K562 (cell line): ENCODE measurements around the gene PTH1R. TPM values are rescaled to one million over a fixed set of nuclear protein-coding genes. Genes with fewer than 3 reads are reported as not detected.

Experiments used
- ATAC-seq: fragments of 200-7000 bp; cut with Tn5 transposase; 3 replicates; pipeline ENCODE4 v1.9.1; 2020; ENCODE audit warnings: moderate library complexity
- BruUV-seq: library from RNA; stranded (reverse); fragments of 400-500 nt; replicated peaks from 2 replicates; lab custom pipeline; 2021; lab: Mats Ljungman, UMichigan
- CTCF ChIA-PET: fragments of 300-600 bp; formaldehyde crosslinking; extraction: SDS; loops from one replicate; lab custom pipeline; 2021; ENCODE audit warnings: low intra/inter-chr PET ratio; lab: Yijun Ruan, JAX
- POLR2A ChIA-PET: fragments of 300-600, 350-650 bp; sonication (Branson Sonifier 250); formaldehyde crosslinking; extraction: SDS; loops from one replicate; lab custom pipeline; 2021; ENCODE audit warnings: antibody characterized with exemption, inconsistent platforms; lab: Yijun Ruan, JAX
- DNase-seq, 4 experiments: peaks; one replicate each; pipeline versions ENCODE4 v3.0.0 to v3.0.0-alpha.2; 2011 to 2018; ENCODE audit warnings: low spot score in 3 of 4, mixed read lengths in 3 of 4; ENCODE audit errors: extremely low read depth in 1 of 4
- FAIRE-seq: peaks from 2 replicates; lab custom pipeline; 2011; peaks lifted over from hg19 to GRCh38; lab: Jason Lieb, UNC
- H2AFZ ChIP-seq: 2 replicates; pipeline ENCODE4 v1.6.0; 2011; ENCODE audit warnings: low read depth, low read length, control low read depth, inconsistent platforms
- H3K27ac ChIP-seq: fragments of 200-600 bp; 3 replicates; pipeline ENCODE4 v1.8.0; 2011; ENCODE audit warnings: low read depth, mild to moderate bottlenecking, control low read depth, inconsistent platforms, low read length, moderate library complexity, mixed read lengths; ENCODE audit errors: extremely low read depth
- H3K27me3 ChIP-seq, 2 experiments: fragments of 300-600 bp in 1 of 2; 2 replicates in 1 of 2; 3 replicates in 1 of 2; pipeline versions ENCODE4 v1.6.0 to v1.8.0; 2011; ENCODE audit warnings: inconsistent platforms in 2 of 2, low read length in 2 of 2, mild to moderate bottlenecking in 1 of 2, mixed read lengths in 1 of 2, moderate library complexity in 1 of 2; ENCODE audit not compliant: control insufficient read depth in 2 of 2, insufficient read depth in 2 of 2
- H3K36me3 ChIP-seq: fragments of 300-600 bp; 3 replicates; pipeline ENCODE4 v1.8.0; 2011; ENCODE audit warnings: mild to moderate bottlenecking, low read length, inconsistent platforms; ENCODE audit not compliant: control insufficient read depth, insufficient read depth
- H3K4me1 ChIP-seq, 2 experiments: fragments of 200-600 bp in 1 of 2; replicated peaks in 1 of 2; 2 replicates in 1 of 2; 3 replicates in 1 of 2; pipeline versions ENCODE4 v1.5.1 to v1.8.0; 2011; ENCODE audit warnings: inconsistent platforms in 2 of 2, low read length in 2 of 2, mild to moderate bottlenecking in 1 of 2, mixed read lengths in 1 of 2, moderate library complexity in 1 of 2; ENCODE audit not compliant: control insufficient read depth in 2 of 2, insufficient read depth in 2 of 2
- H3K4me2 ChIP-seq: 2 replicates; pipeline ENCODE4 v1.6.1; 2011; ENCODE audit warnings: low read length, control low read depth, inconsistent platforms, mixed read lengths; ENCODE audit not compliant: insufficient read depth
- H3K4me3 ChIP-seq: fragments of 200-600 bp; sonication (generic), shearing (Covaris generic); 2 replicates; pipeline ENCODE4 v1.5.1; 2016; ENCODE audit warnings: control low read depth, inconsistent platforms
- H3K79me2 ChIP-seq: fragments of 200-600 bp; 3 replicates; pipeline ENCODE4 v1.8.0; 2011; ENCODE audit warnings: low read length, inconsistent platforms; ENCODE audit not compliant: control insufficient read depth, insufficient read depth
- H3K9ac ChIP-seq, 2 experiments: 2 replicates each; pipeline versions ENCODE4 v1.6.0 to v1.6.1; 2011; ENCODE audit warnings: low read depth in 2 of 2, low read length in 2 of 2, control low read depth in 1 of 2, inconsistent platforms in 1 of 2, mild to moderate bottlenecking in 1 of 2, mixed read lengths in 1 of 2; ENCODE audit not compliant: insufficient read depth in 1 of 2
- H3K9me1 ChIP-seq: one replicate; pipeline ENCODE4 v1.6.0; 2011; ENCODE audit warnings: inconsistent platforms, mild to moderate bottlenecking, low read length, moderate library complexity; ENCODE audit not compliant: control insufficient read depth, insufficient read depth
- H3K9me3 ChIP-seq: replicated peaks from 2 replicates; pipeline ENCODE4 v1.5.1; 2011; ENCODE audit warnings: low read depth, low read length, inconsistent platforms; ENCODE audit not compliant: control insufficient read depth, insufficient read depth
- H4K20me1 ChIP-seq: replicated peaks from 2 replicates; pipeline ENCODE4 v1.6.1; 2011; ENCODE audit warnings: low read length, inconsistent platforms, mixed read lengths; ENCODE audit not compliant: control insufficient read depth, insufficient read depth
- AFF4 ChIP-seq: sonication (generic); formaldehyde crosslinking; IDR thresholded peaks from 2 replicates; pipeline ENCODE4 v1.8.0; 2023; ENCODE audit warnings: mild to moderate bottlenecking, missing genetic modification reagents
- CREB1 ChIP-seq, 2 experiments: sonication (generic) in 1 of 2; formaldehyde crosslinking in 1 of 2; IDR thresholded peaks; 2 replicates each; pipeline versions ENCODE4 v1.6.1 to v1.8.0; 2012 to 2022; ENCODE audit warnings: inconsistent platforms in 1 of 2, mild to moderate bottlenecking in 1 of 2, missing genetic modification reagents in 1 of 2, moderate library complexity in 1 of 2
- CXXC5 ChIP-seq: fragments of 250-450 bp; sonication (Bioruptor Pico); IDR thresholded peaks from 2 replicates; pipeline ENCODE4 v1.8.0; 2022; ENCODE audit warnings: inconsistent platforms, mild to moderate bottlenecking, moderate library complexity
- E2F5 ChIP-seq: sonication (generic); formaldehyde crosslinking; IDR thresholded peaks from 2 replicates; pipeline ENCODE4 v1.8.0; 2022; ENCODE audit warnings: mild to moderate bottlenecking, missing genetic modification reagents
- E2F6 ChIP-seq, 2 experiments: IDR thresholded peaks; 2 replicates each; pipeline ENCODE4 v1.6.1; 2011; ENCODE audit warnings: borderline replicate concordance in 1 of 2, control low read depth in 1 of 2, low read depth in 1 of 2, low read length in 1 of 2, mild to moderate bottlenecking in 1 of 2, mixed read lengths in 1 of 2, moderate library complexity in 1 of 2; ENCODE audit not compliant: insufficient read depth in 1 of 2, insufficient read length in 1 of 2, poor library complexity in 1 of 2, severe bottlenecking in 1 of 2; ENCODE audit errors: extremely low read depth in 1 of 2
- HDAC1 ChIP-seq, 2 experiments: fragments of 450-650 bp; IDR thresholded peaks; 2 replicates each; pipeline ENCODE4 v1.6.1; 2016 to 2017; ENCODE audit warnings: inconsistent platforms in 1 of 2, mild to moderate bottlenecking in 1 of 2, moderate library complexity in 1 of 2
- ILK ChIP-seq: fragments of 450-650 bp; IDR thresholded peaks from 2 replicates; pipeline ENCODE4 v1.6.1; 2016; ENCODE audit warnings: missing genetic modification characterization, low read depth, mild to moderate bottlenecking, missing compliant biosample characterization, moderate library complexity, borderline replicate concordance
- MCM2 ChIP-seq: fragments of 450-650 bp; IDR thresholded peaks from 2 replicates; pipeline ENCODE4 v1.6.1; 2017; ENCODE audit warnings: low read depth, mild to moderate bottlenecking
- SMAD4 ChIP-seq: fragments of 250-450 bp; sonication (Bioruptor Pico); conservative IDR thresholded peaks from 2 replicates; pipeline ENCODE4 v1.8.0; 2021; ENCODE audit warnings: inconsistent platforms, mild to moderate bottlenecking, moderate library complexity
- WGBS: fragments of 100-300 bp; shearing (Covaris generic); methylation state at CpG from one replicate; pipeline ENCODE4 v1.1.6; 2016; ENCODE audit warnings: low coverage, mixed read lengths; ENCODE audit not compliant: insufficient coverage; ENCODE audit errors: missing lambda C conversion rate; 5-methylcytosine and 5-hydroxymethylcytosine counted together
- in situ Hi-C: fragments of 300-500 bp; cut with MboI; formaldehyde crosslinking; loops from 4 replicates; pipeline ENCODE4 v1.15.0; 2018; ENCODE audit warnings: inconsistent platforms, mixed read lengths
- intact Hi-C: fragments of 100-400 bp; cut with micrococcal nuclease; formaldehyde crosslinking; loops from 2 replicates; pipeline ENCODE4 v1.14.2; 2022
- polyA plus RNA-seq, 8 experiments: library from polyadenylated mRNA; depleted of rRNA in 4 of 8; stranded (reverse) in 5 of 8; unstranded in 3 of 8; fragments of >200 nt; fragmentation: Nextera tagmentation in 2 of 8; fragmentation: Illumina TruSeq in 1 of 8; extraction: Ambion mirVana in 2 of 8; extraction: Trizol in 1 of 8; gene quantifications; 2 replicates each; pipeline versions ENCODE4 v1.2.1 to v1.2.3, GENCODE V29; 2011 to 2014; ENCODE audit warnings: inconsistent platforms in 1 of 8, missing spikeins in 1 of 8
- total RNA-seq, 7 experiments: library from RNA; depleted of rRNA in 6 of 7; stranded (reverse); fragments of >200 nt in 6 of 7; fragmentation: Illumina TruSeq in 2 of 7; extraction: Trizol in 2 of 7; gene quantifications; 2 replicates each; pipeline versions ENCODE4 v1.2.1 to v1.2.3, GENCODE V29; 2011 to 2021; ENCODE audit warnings: low replicate concordance in 1 of 7

The PTH1R gene
- total and polyA plus RNA-seq, 9 of the 15 experiments (the other 6 are each of a cell fraction or from before 2014, with no cell fraction given): not detected

GRCh38 chr3:46845860-46846623 is 31.5 kb upstream of the PTH1R start:
- H3K9ac ChIP-seq: peak overlapping the region; percentile 39 to 90; a peak in 3 of 4 replicates
- ChIA-PET POLR2A (interaction anchor here (0.6 to 0.7 kb wide), 2 partner anchors 14 to 699 kb away, joined by 3 read pairs; no protein-coding TSS in a partner anchor), CTCF (interaction anchor here (0.6 to 1.1 kb wide), 2 partner anchors 48 to 155 kb away, joined by 3 to 5 read pairs; no protein-coding TSS in a partner anchor)
- 0 out of 2 replicates have a peak, but pooled peaks cover 3% of the 10 kb centered on the region for H4K20me1 ChIP-seq
- no peak overlapping the region for H3K27ac ChIP-seq
- DNase-seq: peak; percentile 67 to 94 (median 86)
- no peaks in the 10 kb centered on the region for H3K9me1 ChIP-seq
- FAIRE-seq: peak; percentile 40
- intact Hi-C loops: loop anchor here (5.0 kb wide), 1 partner anchor 51 kb away; no protein-coding TSS in a partner anchor
- H3K4me2 ChIP-seq: peak overlapping the region; percentile 51
- H2AFZ ChIP-seq: peak overlapping the region; percentile 86
- peaks cover 11 to 17% of the 10 kb centered on the region in 2 experiments for H3K4me1 ChIP-seq
- no peaks in the 10 kb centered on the region for H3K36me3 ChIP-seq
- WGBS: 5% methylated on average over 48 of the region's 53 CpGs
- H3K27me3 ChIP-seq: peaks cover 5 to 38% of the 10 kb centered on the region in 2 experiments; a peak in 4 of 5 replicates
- peak overlapping the region; percentile 21; the same call in 1 of the 2 replicates for H3K4me3 ChIP-seq
- no TSS peak for BruUV-seq
- no peaks in the 10 kb centered on the region for H3K79me2 ChIP-seq
- ATAC-seq: peak; percentile 92
- H3K9me3 ChIP-seq: no peaks in the 10 kb centered on the region
- in situ Hi-C loops: no loop called here
- peak; percentile 64; the same call in 1 of the 2 replicates for TF ChIP-seq AFF4
- TF ChIP-seq MCM2: no peak
- peak; percentile 86; the same call in 1 of the 2 replicates for TF ChIP-seq E2F5 (CRISPR knock-in tag)
- TF ChIP-seq CXXC5 (CRISPR knock-in tag): peak; percentile 48
- peak; percentile 51 to 81 for TF ChIP-seq E2F6 (IDR thresholded peaks at IDR 0.05; ENCODE audit: borderline replicate concordance in 1 of 2, extremely low read depth in 1 of 2, insufficient read depth in 1 of 2, insufficient read length in 1 of 2, low read depth in 1 of 2, low read length in 1 of 2, poor library complexity in 1 of 2, severe bottlenecking in 1 of 2)
- TF ChIP-seq HDAC1 (IDR thresholded peaks at IDR 0.05): 0 out of 4 replicates have a peak, but pooled peaks of 1 of the 2 experiments have one; percentile 41
- no peak for TF ChIP-seq CREB1 (IDR thresholded peaks at IDR 0.05)
- peak; percentile 42; the same call in 1 of the 2 replicates for TF ChIP-seq CREB1 (CRISPR knock-in tag; IDR thresholded peaks at IDR 0.05)
- TF ChIP-seq ILK: no peak
- no peak for TF ChIP-seq SMAD4
